Measurements from ENCODE around the gene MORN1. TPM values are rescaled to one million over a fixed set of nuclear protein-coding genes. Genes with fewer than 3 reads are reported as not detected.

MORN1 gene
- total RNA-seq, 2 experiments from 2014 or later: 5.9 to 6.6 TPM

- intact Hi-C loops (cut with micrococcal nuclease): no loop called here
- Mint-ChIP-seq H3K4me1 (ENCODE audit: low read depth) (no peaks in the 10 kb centered on the region), H3K9me3 (no peaks in the 10 kb centered on the region), H3K4me3 (no peak overlapping the region), H3K27ac (no peak overlapping the region), H3K27me3 (no peaks in the 10 kb centered on the region), H3K36me3 (ENCODE audit: low read depth) (no peaks in the 10 kb centered on the region)
- POLR2A ChIA-PET: no interaction called here
- ATAC-seq: no peak
- DNase-seq: no peak
- CTCF ChIA-PET: no interaction called here
- no peak for TF ChIP-seq CTCF (IDR thresholded peaks at IDR 0.05)
These were observed 34.2 kb downstream of the MORN1 start for GRCh38 chr1:2356911-2357845.

GRCh38 chr1:2356401-2356800 lies 35.0 kb downstream of the MORN1 start:
- Mint-ChIP-seq H3K4me1 (ENCODE audit: low read depth) (no peaks in the 10 kb centered on the region), H3K4me3 (no peak overlapping the region), H3K9me3 (no peaks in the 10 kb centered on the region), H3K27ac (no peak overlapping the region), H3K27me3 (no peaks in the 10 kb centered on the region), H3K36me3 (ENCODE audit: low read depth) (no peaks in the 10 kb centered on the region)
- ChIA-PET CTCF (no interaction called here), POLR2A (no interaction called here)
- TF ChIP-seq CTCF (IDR thresholded peaks at IDR 0.05): no peak
- DNase-seq (no peak), ATAC-seq (no peak)
- intact Hi-C loops (cut with micrococcal nuclease): no loop called here

GRCh38 chr1:2355373-2356261 lies 35.7 kb downstream of the MORN1 start:
- ChIA-PET CTCF (no interaction called here), POLR2A (no interaction called here)
- Mint-ChIP-seq H3K27me3 (no peaks in the 10 kb centered on the region), H3K36me3 (ENCODE audit: low read depth) (no peaks in the 10 kb centered on the region), H3K9me3 (no peaks in the 10 kb centered on the region), H3K4me1 (ENCODE audit: low read depth) (no peaks in the 10 kb centered on the region), H3K27ac (no peak overlapping the region), H3K4me3 (no peak overlapping the region)
- no peak for ATAC-seq
- TF ChIP-seq CTCF (IDR thresholded peaks at IDR 0.05): no peak
- intact Hi-C loops (cut with micrococcal nuclease): no loop called here
- no peak for DNase-seq

GRCh38 chr1:2354511-2355372 lies 36.6 kb downstream of the MORN1 start:
- H3K27ac Mint-ChIP-seq: no peak overlapping the region
- no peaks in the 10 kb centered on the region for H3K9me3 Mint-ChIP-seq
- TF ChIP-seq CTCF (IDR thresholded peaks at IDR 0.05): no peak
- no peak for DNase-seq
- POLR2A ChIA-PET: no interaction called here
- H3K4me1 Mint-ChIP-seq (ENCODE audit: low read depth): no peaks in the 10 kb centered on the region
- H3K27me3 Mint-ChIP-seq: no peaks in the 10 kb centered on the region
- no peak overlapping the region for H3K4me3 Mint-ChIP-seq
- no peak for ATAC-seq
- H3K36me3 Mint-ChIP-seq (ENCODE audit: low read depth): no peaks in the 10 kb centered on the region
- CTCF ChIA-PET: no interaction called here
- intact Hi-C loops (cut with micrococcal nuclease): no loop called here

All from activated CD8-positive, alpha-beta T cell treated with anti-CD3 and anti-CD28 coated beads for 36 hours (primary cell).